Neural progenitor cell (in vitro differentiated cells): ENCODE results near the gene TOMM7. TPM values are rescaled to one million over a fixed set of nuclear protein-coding genes. Genes with fewer than 3 reads are reported as not detected.
"Not testable (repeated sequence)": the region's sequence is repeated elsewhere in the genome, so short reads cannot be mapped to it uniquely, and the experiment has no call there.

ENCODE experiments used
- DNase-seq: peaks from one replicate; pipeline ENCODE4 v3.0.0-alpha.2; 2016; ENCODE audit warnings: low spot score
- H2AFZ ChIP-seq: fragments of 200-600 bp; sonication (generic); replicated peaks from 2 replicates; pipeline ENCODE4 v1.6.1; 2016; ENCODE audit warnings: antibody characterized with exemption
- H3F3A ChIP-seq: fragments of 200-600 bp; sonication (generic); 2 replicates; pipeline ENCODE4 v1.6.1; 2016; ENCODE audit warnings: antibody characterized with exemption, low read depth
- H3K27ac ChIP-seq: fragments of 200-600 bp; sonication (generic); 2 replicates; pipeline ENCODE4 v1.5.1; 2016; ENCODE audit warnings: mild to moderate bottlenecking
- H3K27me3 ChIP-seq: fragments of 200-600 bp; sonication (generic); 2 replicates; pipeline ENCODE4 v1.6.1; 2016; ENCODE audit warnings: mild to moderate bottlenecking, moderate library complexity
- H3K36me3 ChIP-seq: fragments of 200-600 bp; sonication (generic); 2 replicates; pipeline ENCODE4 v1.5.1; 2016
- H3K4me1 ChIP-seq: fragments of 200-600 bp; sonication (generic); 2 replicates; pipeline ENCODE4 v1.6.1; 2016; ENCODE audit warnings: mixed run types
- H3K4me2 ChIP-seq: fragments of 200-600 bp; sonication (generic); 2 replicates; pipeline ENCODE4 v1.6.1; 2016
- H3K4me3 ChIP-seq: fragments of 200-600 bp; sonication (generic); 2 replicates; pipeline ENCODE4 v1.5.1; 2016
- H3K79me2 ChIP-seq: fragments of 200-600 bp; sonication (generic); 2 replicates; pipeline ENCODE4 v1.6.1; 2016; ENCODE audit warnings: low read depth
- H3K9ac ChIP-seq: fragments of 200-600 bp; sonication (generic); 2 replicates; pipeline ENCODE4 v1.6.1; 2016
- H3K9me3 ChIP-seq: fragments of 200-600 bp; sonication (generic); 2 replicates; pipeline ENCODE4 v1.5.1; 2016; ENCODE audit warnings: low read depth
- H4K20me1 ChIP-seq: fragments of 200-600 bp; sonication (generic); 2 replicates; pipeline ENCODE4 v1.6.1; 2016; ENCODE audit warnings: low read depth
- H3K27ac Mint-ChIP-seq: 3 replicates; pipeline ENCODE4 v1.8.0; 2021; ENCODE audit warnings: mixed read lengths
- H3K27me3 Mint-ChIP-seq: 2 replicates; pipeline ENCODE4 v1.8.0; 2022; ENCODE audit warnings: low read depth, mild to moderate bottlenecking, inconsistent platforms, moderate library complexity, mixed read lengths; ENCODE audit not compliant: insufficient read depth
- H3K36me3 Mint-ChIP-seq: 3 replicates; pipeline ENCODE4 v1.8.0; 2021; ENCODE audit warnings: mixed read lengths
- H3K4me1 Mint-ChIP-seq: 3 replicates; pipeline ENCODE4 v1.8.0; 2021; ENCODE audit warnings: mixed read lengths
- H3K4me3 Mint-ChIP-seq: 3 replicates; pipeline ENCODE4 v1.8.0; 2021; ENCODE audit warnings: mild to moderate bottlenecking, moderate library complexity, mixed read lengths
- H3K9me3 Mint-ChIP-seq: 3 replicates; pipeline ENCODE4 v1.8.0; 2020; ENCODE audit warnings: mixed read lengths
- EZH2 ChIP-seq: fragments of 200-600 bp; sonication (generic); IDR thresholded peaks from 2 replicates; pipeline ENCODE4 v1.6.1; 2017; ENCODE audit warnings: antibody characterized with exemption, mild to moderate bottlenecking, moderate library complexity
- EZH2phosphoT487 ChIP-seq: fragments of 200-600 bp; sonication (generic); IDR thresholded peaks from 2 replicates; pipeline ENCODE4 v1.6.1; 2017; ENCODE audit warnings: antibody characterized with exemption
- total RNA-seq: library from RNA; depleted of rRNA; stranded (reverse); fragments of >200 nt; gene quantifications from 2 replicates; pipeline ENCODE4 v1.2.3, GENCODE V29; 2015; ENCODE audit warnings: low replicate concordance
- TF ChIP-seq, protein P1 (sequence below): fragments of 200-600 bp; sonication (generic); IDR thresholded peaks from 2 replicates; pipeline ENCODE4 v1.5.1; 2017; ENCODE audit warnings: antibody characterized with exemption, mild to moderate bottlenecking

The TOMM7 gene
- total RNA-seq, 1 donor from 2014 or later = 89.9 TPM

- H3K9me3 Mint-ChIP-seq = peaks cover 4% of the 10 kb centered on the region
Observed at GRCh38 chr7:22841954-22842353, 19.3 kb upstream of the TOMM7 start.

GRCh38 chr7:22837308-22837707 lies 14.7 kb upstream of the TOMM7 start:
- H3K4me3 Mint-ChIP-seq = no peak overlapping the region
- H3K27ac Mint-ChIP-seq = no peak overlapping the region
- no peaks in the 10 kb centered on the region for H3K79me2 ChIP-seq

More at GRCh38 chr7:22841954-22842353, 19.3 kb upstream of the TOMM7 start:
- DNase-seq = peak; percentile 11
- Histone ChIP-seq H3F3A (peaks cover 8% of the 10 kb centered on the region), H3K4me1 (peaks cover 6% of the 10 kb centered on the region), H3K4me3 (no peak overlapping the region), H3K9me3 (no peaks in the 10 kb centered on the region), H3K79me2 (no peaks in the 10 kb centered on the region), H3K4me2 (no peak overlapping the region), H3K9ac (no peak overlapping the region), H3K27me3 (no peaks in the 10 kb centered on the region), H3K36me3 (no peaks in the 10 kb centered on the region), H4K20me1 (no peaks in the 10 kb centered on the region), H3K27ac (no peak overlapping the region), H2AFZ (peak overlapping the region; percentile 42)
- Mint-ChIP-seq H3K27me3 (peaks cover 7% of the 10 kb centered on the region), H3K27ac (peak overlapping the region; percentile 70), H3K4me3 (peak overlapping the region; percentile 48), H3K4me1 (peaks cover 30% of the 10 kb centered on the region), H3K36me3 (no peaks in the 10 kb centered on the region)
- no peak for TF ChIP-seq EZH2phosphoT487
- TF ChIP-seq, protein P1, sequence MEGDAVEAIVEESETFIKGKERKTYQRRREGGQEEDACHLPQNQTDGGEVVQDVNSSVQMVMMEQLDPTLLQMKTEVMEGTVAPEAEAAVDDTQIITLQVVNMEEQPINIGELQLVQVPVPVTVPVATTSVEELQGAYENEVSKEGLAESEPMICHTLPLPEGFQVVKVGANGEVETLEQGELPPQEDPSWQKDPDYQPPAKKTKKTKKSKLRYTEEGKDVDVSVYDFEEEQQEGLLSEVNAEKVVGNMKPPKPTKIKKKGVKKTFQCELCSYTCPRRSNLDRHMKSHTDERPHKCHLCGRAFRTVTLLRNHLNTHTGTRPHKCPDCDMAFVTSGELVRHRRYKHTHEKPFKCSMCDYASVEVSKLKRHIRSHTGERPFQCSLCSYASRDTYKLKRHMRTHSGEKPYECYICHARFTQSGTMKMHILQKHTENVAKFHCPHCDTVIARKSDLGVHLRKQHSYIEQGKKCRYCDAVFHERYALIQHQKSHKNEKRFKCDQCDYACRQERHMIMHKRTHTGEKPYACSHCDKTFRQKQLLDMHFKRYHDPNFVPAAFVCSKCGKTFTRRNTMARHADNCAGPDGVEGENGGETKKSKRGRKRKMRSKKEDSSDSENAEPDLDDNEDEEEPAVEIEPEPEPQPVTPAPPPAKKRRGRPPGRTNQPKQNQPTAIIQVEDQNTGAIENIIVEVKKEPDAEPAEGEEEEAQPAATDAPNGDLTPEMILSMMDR = no peak
- no peak for TF ChIP-seq EZH2

GRCh38 chr7:22836506-22836905 lies 13.9 kb upstream of the TOMM7 start:
- not testable (repeated sequence) for H3K79me2 ChIP-seq, H3K27ac ChIP-seq, H3K27me3 ChIP-seq, H3K4me3 ChIP-seq, H3K4me1 ChIP-seq, H3K27me3 Mint-ChIP-seq, H3K9ac ChIP-seq, H3K36me3 ChIP-seq, H3K36me3 Mint-ChIP-seq, H3F3A ChIP-seq, H4K20me1 ChIP-seq, H3K4me2 ChIP-seq, DNase-seq, H3K9me3 ChIP-seq, H3K9me3 Mint-ChIP-seq, H3K4me3 Mint-ChIP-seq
- Mint-ChIP-seq H3K27ac (peak overlapping the region; percentile 72), H3K4me1 (peaks cover 19% of the 10 kb centered on the region)
- peak overlapping the region; percentile 75 for H2AFZ ChIP-seq

More at GRCh38 chr7:22837308-22837707, 14.7 kb upstream of the TOMM7 start:
- TF ChIP-seq, protein P1 = no peak
- Histone ChIP-seq H3F3A (no peaks in the 10 kb centered on the region), H3K4me2 (no peak overlapping the region), H3K9me3 (no peaks in the 10 kb centered on the region), H2AFZ (peak overlapping the region; percentile 75), H3K27me3 (no peaks in the 10 kb centered on the region), H4K20me1 (no peaks in the 10 kb centered on the region), H3K27ac (no peak overlapping the region), H3K9ac (no peak overlapping the region), H3K36me3 (no peaks in the 10 kb centered on the region), H3K4me1 (no peaks in the 10 kb centered on the region), H3K4me3 (no peak overlapping the region)
- DNase-seq = no peak
- H3K9me3 Mint-ChIP-seq = no peaks in the 10 kb centered on the region
- peaks cover 5% of the 10 kb centered on the region for H3K27me3 Mint-ChIP-seq
- no peaks in the 10 kb centered on the region for H3K36me3 Mint-ChIP-seq
- H3K4me1 Mint-ChIP-seq = peaks cover 23% of the 10 kb centered on the region

DNA sequence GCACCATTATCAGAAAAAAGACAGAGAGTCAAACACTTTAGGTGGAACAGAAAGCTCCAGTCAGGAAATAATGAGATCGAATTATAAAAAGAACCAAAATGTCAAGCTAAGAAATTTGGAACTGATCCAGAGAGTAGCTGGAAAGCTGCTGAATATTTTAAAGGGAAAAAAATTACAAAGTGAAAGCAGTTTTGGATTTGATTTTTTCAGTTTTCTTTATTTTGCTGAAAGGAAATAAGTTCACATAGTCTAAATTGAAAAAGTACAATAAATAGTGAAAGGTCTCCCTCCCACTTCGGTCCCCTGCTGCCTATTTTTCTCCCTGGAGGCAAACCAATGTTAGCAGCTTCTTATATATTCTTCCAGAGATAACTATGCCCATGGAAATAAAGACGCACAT lies 11.3 kb upstream of the TOMM7 start:
- Mint-ChIP-seq H3K27ac (peak overlapping the region; percentile 16), H3K4me3 (no peak overlapping the region), H3K9me3 (no peaks in the 10 kb centered on the region), H3K27me3 (peaks cover 5% of the 10 kb centered on the region), H3K36me3 (no peaks in the 10 kb centered on the region), H3K4me1 (peaks cover 19% of the 10 kb centered on the region)
- Histone ChIP-seq H3K4me3 (no peak overlapping the region), H3K79me2 (no peaks in the 10 kb centered on the region), H3K4me1 (no peaks in the 10 kb centered on the region), H3K4me2 (no peak overlapping the region), H3K9me3 (no peaks in the 10 kb centered on the region), H3K36me3 (no peaks in the 10 kb centered on the region), H4K20me1 (no peaks in the 10 kb centered on the region), H3F3A (no peaks in the 10 kb centered on the region), H3K9ac (no peak overlapping the region), H3K27ac (no peak overlapping the region), H2AFZ (no peak overlapping the region), H3K27me3 (no peaks in the 10 kb centered on the region)
- TF ChIP-seq EZH2phosphoT487 (no peak), EZH2 (no peak)
- TF ChIP-seq, protein P1 = no peak
- DNase-seq = no peak
